Peyer's patch (tissue), 4 donors: Measurements from ENCODE around the gene ZNF580. TPM values are rescaled to one million over a fixed set of nuclear protein-coding genes. Genes with fewer than 3 reads are reported as not detected.

Experiments
- DNase-seq, 3 donors: peaks; one replicate each; pipeline ENCODE4 v3.0.0-alpha.2; 2017 to 2019
- H3K27ac ChIP-seq, 4 donors: fragments of 200-600 bp; sonication (generic); one replicate each; pipeline ENCODE4 v1.5.1; 2016 to 2019
- H3K27me3 ChIP-seq, 2 donors: fragments of 200-600 bp; sonication (generic); one replicate each; pipeline ENCODE4 v1.5.1; 2019
- H3K36me3 ChIP-seq, 3 donors: fragments of 200-600 bp; sonication (generic); one replicate each; pipeline ENCODE4 v1.5.1; 2016 to 2019
- H3K4me1 ChIP-seq, 4 donors: fragments of 200-600 bp; sonication (generic); one replicate each; pipeline ENCODE4 v1.5.1; 2016 to 2019
- H3K4me3 ChIP-seq, 4 donors: fragments of 200-600 bp; sonication (generic); 1 replicate in 3 of 4; 2 replicates in 1 of 4; pipeline ENCODE4 v1.5.1; 2016 to 2019; ENCODE audit warnings: mild to moderate bottlenecking in 1 of 4
- H3K9me3 ChIP-seq, 4 donors: fragments of 200-600 bp; sonication (generic); one replicate each; pipeline ENCODE4 v1.5.1; 2016 to 2019; ENCODE audit warnings: mild to moderate bottlenecking in 1 of 4
- POLR2A ChIP-seq, 2 donors: fragments of 450-650 bp; IDR thresholded peaks; one replicate each; pipeline ENCODE4 v1.5.1; 2017; ENCODE audit warnings: antibody characterized with exemption in 2 of 2, mild to moderate bottlenecking in 2 of 2, moderate library complexity in 2 of 2
- total RNA-seq, 4 donors: library from RNA; depleted of rRNA; stranded (reverse); fragments of >200 nt; gene quantifications; one replicate each; pipeline ENCODE4 v1.1.0, GENCODE V29; 2016
- TF ChIP-seq, protein P1 (sequence below), 6 experiments: fragments of 450-650 bp in 4 of 6; fragments of 200-600 bp in 2 of 6; sonication (generic) in 1 of 6; IDR thresholded peaks; one replicate each; pipeline ENCODE4 v1.5.1; 2017 to 2019; ENCODE audit warnings: antibody characterized with exemption in 6 of 6, mild to moderate bottlenecking in 3 of 6, moderate library complexity in 1 of 6

Gene ZNF580
- total RNA-seq, 4 donors from 2014 or later = 12.3 to 38.4 (median 25.2) TPM

DNA sequence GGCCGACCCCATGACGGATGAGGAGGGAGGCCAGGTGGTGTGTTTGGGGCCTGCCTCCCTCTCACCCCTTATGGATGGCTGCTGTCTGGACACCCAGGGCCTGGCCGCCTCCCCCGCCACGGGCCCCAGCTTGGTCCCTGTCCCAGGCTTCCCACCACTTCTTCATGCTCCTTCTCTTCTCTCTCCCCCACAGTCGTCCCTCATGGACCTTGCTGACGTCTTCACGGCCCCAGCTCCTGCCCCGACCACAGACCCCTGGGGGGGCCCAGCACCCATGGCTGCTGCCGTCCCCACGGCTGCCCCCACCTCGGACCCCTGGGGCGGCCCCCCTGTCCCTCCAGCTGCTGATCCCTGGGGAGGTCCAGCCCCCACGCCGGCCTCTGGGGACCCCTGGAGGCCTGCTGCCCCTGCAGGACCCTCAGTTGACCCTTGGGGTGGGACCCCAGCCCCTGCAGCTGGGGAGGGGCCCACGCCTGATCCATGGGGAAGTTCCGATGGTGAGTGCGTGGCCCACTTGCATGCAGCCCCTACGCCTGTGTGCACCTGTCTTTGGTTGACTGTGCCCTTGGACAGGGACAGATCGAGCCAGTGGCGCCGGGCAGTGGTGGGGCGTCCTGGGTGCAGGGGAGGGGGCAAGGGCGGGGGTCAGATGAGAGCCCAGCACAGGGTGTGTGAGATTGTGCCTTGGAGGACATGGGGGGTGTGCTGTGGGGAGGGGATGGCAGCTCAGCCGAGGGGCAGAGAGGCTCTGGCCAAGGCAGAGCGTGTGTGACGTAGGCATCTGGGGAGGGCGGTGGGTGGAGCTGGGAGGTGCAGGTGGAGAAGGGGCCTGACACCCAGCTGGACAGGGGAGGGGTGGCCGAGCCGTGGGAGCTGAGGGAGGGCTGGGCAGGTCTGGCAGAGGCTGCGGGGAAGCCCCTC, 51.0 kb downstream of the ZNF580 start:
- Histone ChIP-seq H3K36me3 (peaks cover 0 to 85% (median 3%) of the 10 kb centered on the region in 3 donors), H3K27ac (no peak overlapping the region), H3K4me1 (peaks cover 0 to 32% (median 8%) of the 10 kb centered on the region in 4 donors), H3K27me3 (no peaks in the 10 kb centered on the region), H3K9me3 (no peaks in the 10 kb centered on the region), H3K4me3 (no peak overlapping the region)
- peak in 1 of 3 donors; percentile 42 for DNase-seq
- TF ChIP-seq POLR2A (IDR thresholded peaks at IDR 0.05) = no peak
- TF ChIP-seq, protein P1, sequence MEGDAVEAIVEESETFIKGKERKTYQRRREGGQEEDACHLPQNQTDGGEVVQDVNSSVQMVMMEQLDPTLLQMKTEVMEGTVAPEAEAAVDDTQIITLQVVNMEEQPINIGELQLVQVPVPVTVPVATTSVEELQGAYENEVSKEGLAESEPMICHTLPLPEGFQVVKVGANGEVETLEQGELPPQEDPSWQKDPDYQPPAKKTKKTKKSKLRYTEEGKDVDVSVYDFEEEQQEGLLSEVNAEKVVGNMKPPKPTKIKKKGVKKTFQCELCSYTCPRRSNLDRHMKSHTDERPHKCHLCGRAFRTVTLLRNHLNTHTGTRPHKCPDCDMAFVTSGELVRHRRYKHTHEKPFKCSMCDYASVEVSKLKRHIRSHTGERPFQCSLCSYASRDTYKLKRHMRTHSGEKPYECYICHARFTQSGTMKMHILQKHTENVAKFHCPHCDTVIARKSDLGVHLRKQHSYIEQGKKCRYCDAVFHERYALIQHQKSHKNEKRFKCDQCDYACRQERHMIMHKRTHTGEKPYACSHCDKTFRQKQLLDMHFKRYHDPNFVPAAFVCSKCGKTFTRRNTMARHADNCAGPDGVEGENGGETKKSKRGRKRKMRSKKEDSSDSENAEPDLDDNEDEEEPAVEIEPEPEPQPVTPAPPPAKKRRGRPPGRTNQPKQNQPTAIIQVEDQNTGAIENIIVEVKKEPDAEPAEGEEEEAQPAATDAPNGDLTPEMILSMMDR (IDR thresholded peaks at IDR 0.05) = no peak

DNA sequence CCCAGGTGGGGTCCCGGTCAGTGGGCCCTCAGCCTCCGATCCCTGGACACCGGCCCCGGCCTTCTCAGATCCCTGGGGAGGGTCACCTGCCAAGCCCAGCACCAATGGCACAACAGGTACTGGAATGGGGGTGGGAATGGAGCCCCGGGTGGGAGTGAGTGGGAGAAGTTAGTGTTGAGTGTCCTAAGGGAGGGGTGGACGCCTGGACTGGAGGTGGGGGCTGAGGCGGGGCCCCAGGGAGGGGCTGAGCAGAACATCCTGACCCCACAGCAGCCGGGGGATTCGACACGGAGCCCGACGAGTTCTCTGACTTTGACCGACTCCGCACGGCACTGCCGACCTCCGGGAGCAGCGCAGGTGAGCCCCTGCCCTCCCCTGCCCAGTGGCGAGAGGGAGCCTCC, 51.9 kb downstream of the ZNF580 start:
- Histone ChIP-seq H3K36me3 (peaks cover 0 to 90% (median 3%) of the 10 kb centered on the region in 3 donors), H3K9me3 (no peaks in the 10 kb centered on the region), H3K27me3 (no peaks in the 10 kb centered on the region), H3K4me3 (no peak overlapping the region), H3K4me1 (peaks cover 0 to 24% (median 6%) of the 10 kb centered on the region in 4 donors), H3K27ac (no peak overlapping the region)
- DNase-seq = peak in 1 of 3 donors; percentile 43
- TF ChIP-seq, protein P1 (IDR thresholded peaks at IDR 0.05) = no peak
- no peak for TF ChIP-seq POLR2A (IDR thresholded peaks at IDR 0.05)

Other genes with a start within 250 kb of the ZNF580 start
- gene UBE2S, start 233.2 kb upstream of the ZNF580 start, total RNA-seq = 1 to 10 TPM; 5.2 to 9.1 (median 7.6) TPM
- not detected for gene SHISA7, start 197.7 kb upstream of the ZNF580 start, total RNA-seq
- 100 to 1,000 TPM in 1 of 4 donors, 10 to 100 TPM in 3; 28.1 to 102 (median 60.0) TPM for gene ISOC2, start 179.4 kb upstream of the ZNF580 start, total RNA-seq
- not detected for gene C19orf85, start 176.3 kb upstream of the ZNF580 start, total RNA-seq
- gene ZNF628, start 164.4 kb upstream of the ZNF580 start, total RNA-seq = 10 to 100 TPM; 10.1 to 47.0 (median 15.5) TPM
- gene NAT14, start 155.8 kb upstream of the ZNF580 start, total RNA-seq = 1 to 10 TPM; 1.4 to 7.4 (median 3.0) TPM
- 10 to 100 TPM in 1 of 4 donors, 1 to 10 TPM in 3; 2.8 to 10.3 (median 5.0) TPM for gene SSC5D, start 152.6 kb upstream of the ZNF580 start, total RNA-seq
- gene SBK2, start 103.9 kb upstream of the ZNF580 start, total RNA-seq = not detected
- 1 to 10 TPM in 1 of 4 donors, not detected in 3; 1.0 TPM for gene SBK3, start 95.5 kb upstream of the ZNF580 start, total RNA-seq
- gene ZNF579, start 60.2 kb upstream of the ZNF580 start, total RNA-seq = 1 to 10 TPM in 3 of 4 donors, not detected in 1; 1.7 to 6.1 (median 3.1) TPM
- gene FIZ1, start 41.5 kb upstream of the ZNF580 start, total RNA-seq = 10 to 100 TPM in 3 of 4 donors, 1 to 10 TPM in 1; 6.0 to 14.9 (median 12.0) TPM
- gene ZNF524, start 40.7 kb upstream of the ZNF580 start, total RNA-seq = 10 to 100 TPM; 30.3 to 45.2 (median 44.4) TPM
- gene ZNF865, start 35.4 kb upstream of the ZNF580 start, total RNA-seq = 10 to 100 TPM in 3 of 4 donors, 1 to 10 TPM in 1; 8.6 to 18.9 (median 14.3) TPM
- 10 to 100 TPM in 3 of 4 donors, 1 to 10 TPM in 1; 6.0 to 18.3 (median 12.3) TPM for gene ZNF784, start 16.4 kb upstream of the ZNF580 start, total RNA-seq
- gene ZNF581, start 2.6 kb downstream of the ZNF580 start, total RNA-seq = 10 to 100 TPM in 3 of 4 donors, 1 to 10 TPM in 1; 7.7 to 28.9 (median 14.1) TPM
- 10 to 100 TPM in 3 of 4 donors, 1 to 10 TPM in 1; 8.1 to 17.4 (median 14.0) TPM for gene CCDC106, start 7.2 kb downstream of the ZNF580 start, total RNA-seq
- gene U2AF2, start 14.0 kb downstream of the ZNF580 start, total RNA-seq = 100 to 1,000 TPM; 132 to 292 (median 159) TPM
- gene EPN1, start 34.2 kb downstream of the ZNF580 start, total RNA-seq = 100 to 1,000 TPM; 120 to 241 (median 163) TPM
- not detected for gene NLRP9, start 97.4 kb downstream of the ZNF580 start, total RNA-seq
- gene RFPL4A, start 118.1 kb downstream of the ZNF580 start, total RNA-seq = under 1 TPM in 1 of 4 donors, not detected in 3; 0.94 TPM
- not detected for gene RFPL4AL1, start 128.1 kb downstream of the ZNF580 start, total RNA-seq
- not detected for gene NLRP11, start 191.0 kb downstream of the ZNF580 start, total RNA-seq
- not detected for gene NLRP4, start 195.5 kb downstream of the ZNF580 start, total RNA-seq